NCI-H524 (cell line): Measurements from ENCODE around the gene UBASH3A.

Experiments
- DNase-seq, 2 experiments: peaks; one replicate each; lab custom pipeline; 2025; lab: John Stamatoyannopoulos, UW

UBASH3A gene

GRCh38 chr21:42403611-42404231 is at the start of gene UBASH3A:
Gene UBASH3A, plus strand, starts transcription at chr21:42403902. Its CDS starts 44 bp downstream, at chr21:42403946.
- no peak for DNase-seq

DNA sequence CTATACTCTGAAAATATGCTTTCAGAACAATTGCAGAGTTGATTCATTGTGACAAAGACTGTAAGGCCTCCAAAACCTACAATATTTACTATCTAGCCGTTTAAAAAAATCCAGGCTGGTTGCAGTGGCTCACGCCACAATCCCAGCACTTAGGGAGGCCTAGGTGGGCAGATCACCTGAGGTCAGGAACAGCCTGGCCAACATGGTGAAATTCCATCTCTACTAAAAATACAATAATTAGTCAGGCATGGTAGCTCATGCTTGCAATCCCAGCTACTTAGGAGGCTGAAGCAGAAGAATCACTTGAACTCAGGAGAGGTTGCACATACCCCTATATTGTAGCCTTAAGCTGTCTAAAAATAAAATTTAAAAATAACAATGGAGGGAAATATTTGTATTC is 47.7 kb upstream of the UBASH3A start:
- DNase-seq: no peak

- DNase-seq: peak in 1 of 2 experiments; percentile 28
Observed at GRCh38 chr21:42356650-42357049, 47.1 kb upstream of the UBASH3A start.

- DNase-seq: no peak
Observed at GRCh38 chr21:42357307-42357706, 46.4 kb upstream of the UBASH3A start.

GRCh38 chr21:42358261-42358660 is 45.4 kb upstream of the UBASH3A start:
- DNase-seq: no peak

GRCh38 chr21:42358937-42359336 is 44.8 kb upstream of the UBASH3A start:
- DNase-seq: no peak

- peak in 1 of 2 experiments; percentile 41 for DNase-seq
Observed at GRCh38 chr21:42360317-42360716, 43.4 kb upstream of the UBASH3A start.

DNA sequence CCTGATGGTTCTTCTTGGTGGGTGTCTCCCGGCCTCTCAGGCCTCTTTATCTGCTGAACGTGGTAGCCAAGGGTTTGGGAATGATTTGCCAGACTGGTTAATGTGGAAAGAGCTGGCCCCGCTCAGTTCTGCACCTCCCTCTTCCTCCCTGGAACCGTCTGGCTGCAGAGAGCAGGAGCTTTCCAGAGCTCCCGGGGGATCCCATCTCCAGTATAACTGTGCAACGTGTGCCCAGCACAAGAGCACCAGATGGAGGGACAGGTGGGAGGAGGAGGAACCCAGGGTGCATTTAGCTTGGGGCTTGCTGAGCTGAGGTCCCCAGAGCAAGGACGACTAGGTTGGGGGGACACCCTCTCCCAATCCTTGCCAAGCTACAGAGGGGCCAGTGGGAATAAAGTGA is 42.4 kb upstream of the UBASH3A start:
- peak; percentile 97 to 99 for DNase-seq

DNA sequence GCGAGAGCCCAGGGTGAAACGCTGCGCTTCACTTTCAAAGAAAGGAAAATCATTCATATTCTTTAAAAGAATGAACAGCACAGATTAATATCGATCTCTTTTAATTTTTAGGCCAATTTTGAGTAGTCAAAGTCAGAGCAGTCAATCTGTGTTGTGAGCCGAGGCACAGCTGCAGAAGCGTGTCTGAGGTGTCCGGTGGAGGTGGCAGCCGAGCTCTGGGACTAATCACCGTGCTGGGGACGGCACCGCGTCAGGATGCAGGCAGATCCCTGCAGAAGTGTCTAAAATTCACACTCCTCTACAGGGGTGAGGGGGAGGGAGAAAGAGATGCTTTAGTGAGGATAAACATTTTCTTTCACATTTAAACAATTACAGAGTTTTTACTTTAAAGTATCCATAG is 41.5 kb upstream of the UBASH3A start:
- peak; percentile 20 to 44 for DNase-seq

GRCh38 chr21:42362700-42363099 is 41.0 kb upstream of the UBASH3A start:
- no peak for DNase-seq

DNA sequence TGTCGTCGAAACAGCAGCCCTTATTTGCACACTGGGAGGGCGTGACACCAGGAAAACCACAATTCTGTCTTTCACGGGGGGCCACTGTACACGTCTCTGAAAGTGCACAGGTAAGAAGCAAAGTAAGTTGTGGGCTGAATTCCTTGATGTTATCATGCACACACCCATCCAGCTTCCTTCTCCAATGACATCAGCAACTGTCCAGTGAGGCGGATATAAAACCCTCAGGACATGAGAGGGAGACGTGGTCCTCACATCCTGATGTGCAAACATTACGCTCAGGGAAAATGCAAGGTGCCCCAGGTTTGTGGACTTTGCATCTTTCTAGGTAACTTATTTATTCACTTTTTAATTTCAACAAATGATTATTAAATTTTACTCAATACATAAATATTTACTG is 40.4 kb upstream of the UBASH3A start:
- no peak for DNase-seq

DNA sequence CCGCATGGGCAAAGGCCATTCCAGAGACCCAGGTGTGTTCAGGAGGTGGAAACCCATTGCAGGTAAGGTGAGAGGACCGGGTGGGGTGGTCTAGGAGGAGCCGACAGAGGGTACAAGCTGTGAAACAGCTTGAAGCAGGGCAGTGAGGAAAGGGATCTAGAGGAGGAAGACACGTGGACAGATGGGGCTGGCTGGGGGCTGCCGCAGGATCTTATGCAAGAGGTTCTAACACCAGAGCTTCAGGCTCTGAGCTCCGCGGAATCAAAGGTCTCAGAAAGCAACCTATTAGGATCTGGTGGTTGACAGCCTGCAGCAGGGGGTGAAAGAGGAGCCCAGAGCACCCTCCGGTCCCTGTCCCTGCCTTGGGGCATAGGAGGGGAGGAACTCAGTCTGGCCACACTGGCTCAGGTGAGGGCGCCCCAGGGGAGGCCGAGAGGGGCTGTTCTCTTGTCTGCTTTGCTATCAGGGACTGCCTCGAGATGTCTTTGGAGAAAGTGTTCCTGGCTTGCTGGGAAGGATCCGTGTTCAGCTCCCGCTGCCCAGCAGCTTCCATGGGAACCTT is 39.3 kb upstream of the UBASH3A start:
- DNase-seq: peak in 1 of 2 experiments; percentile 57

DNA sequence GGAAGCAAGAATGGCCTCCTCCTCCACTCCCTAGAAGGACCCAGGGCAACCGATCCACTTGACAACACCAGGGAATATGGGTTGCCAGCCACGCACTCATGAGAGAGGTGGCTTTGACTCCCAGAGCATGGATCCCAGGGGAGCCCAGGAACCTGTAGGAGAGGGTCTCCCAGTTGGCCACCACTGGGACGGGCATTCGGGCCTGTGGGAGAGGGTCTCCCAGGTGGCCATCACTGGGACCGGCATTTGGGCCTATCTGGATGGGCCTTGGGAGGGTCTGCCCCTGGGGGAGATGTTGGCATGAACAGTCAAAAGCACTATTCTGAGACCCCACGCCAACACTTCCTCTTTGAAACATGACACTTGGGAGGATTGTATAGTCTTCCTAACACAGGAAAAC is 37.9 kb upstream of the UBASH3A start:
- no peak for DNase-seq

- no peak for DNase-seq
Observed at GRCh38 chr21:42366292-42367010, 37.3 kb upstream of the UBASH3A start, which contains the start of gene TFF1. Gene TFF1, minus strand, starts transcription at chr21:42366535. Its CDS starts 40 bp downstream, at chr21:42366495.

DNA sequence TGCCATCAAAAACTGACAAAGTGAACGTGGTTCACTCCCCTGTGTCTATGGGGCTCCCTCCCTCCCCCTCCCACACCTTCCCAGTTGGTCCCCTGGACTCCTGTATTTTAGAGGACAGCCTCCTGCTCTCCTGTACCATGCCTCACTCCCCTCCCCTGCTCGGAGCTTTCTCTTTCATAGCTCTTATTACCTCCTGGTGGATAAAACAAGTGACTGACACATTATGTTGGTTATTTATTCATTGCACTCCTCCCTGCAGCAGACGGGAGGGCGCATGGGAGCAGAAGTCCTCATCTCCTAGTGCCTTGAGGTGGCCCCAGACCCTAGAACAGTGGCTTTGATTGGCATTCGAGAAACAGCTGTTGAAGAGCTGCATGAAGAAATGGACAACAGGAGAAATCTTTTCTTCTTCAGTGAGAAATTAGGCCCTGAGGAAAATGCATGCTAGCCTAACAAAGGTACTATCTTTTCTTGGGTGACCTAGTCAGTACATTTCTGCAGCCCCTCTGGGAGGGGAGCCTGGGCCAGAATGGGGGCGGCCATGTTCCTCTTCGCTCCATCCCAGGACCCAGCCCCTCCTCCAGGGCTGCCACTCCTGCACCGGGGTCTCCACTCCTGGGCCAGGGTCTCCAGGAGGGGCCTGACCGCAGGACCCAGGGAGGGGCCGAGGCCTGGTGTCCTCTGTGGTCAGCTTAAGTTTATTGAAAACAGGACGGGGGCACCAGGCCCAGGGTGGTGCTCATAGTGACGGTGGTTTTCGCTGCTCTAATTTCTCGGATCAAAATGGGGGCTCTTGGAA is 36.1 kb upstream of the UBASH3A start:
- DNase-seq: peak in 1 of 2 experiments; percentile 16

- no peak for DNase-seq
Observed at GRCh38 chr21:42369821-42370220, 33.9 kb upstream of the UBASH3A start.

- no peak for DNase-seq
Observed at GRCh38 chr21:42370894-42371654, 32.6 kb upstream of the UBASH3A start.

- no peak for DNase-seq
Observed at GRCh38 chr21:42373196-42373907, 30.4 kb upstream of the UBASH3A start.

GRCh38 chr21:42373908-42374455 is 29.7 kb upstream of the UBASH3A start:
- DNase-seq: no peak

DNA sequence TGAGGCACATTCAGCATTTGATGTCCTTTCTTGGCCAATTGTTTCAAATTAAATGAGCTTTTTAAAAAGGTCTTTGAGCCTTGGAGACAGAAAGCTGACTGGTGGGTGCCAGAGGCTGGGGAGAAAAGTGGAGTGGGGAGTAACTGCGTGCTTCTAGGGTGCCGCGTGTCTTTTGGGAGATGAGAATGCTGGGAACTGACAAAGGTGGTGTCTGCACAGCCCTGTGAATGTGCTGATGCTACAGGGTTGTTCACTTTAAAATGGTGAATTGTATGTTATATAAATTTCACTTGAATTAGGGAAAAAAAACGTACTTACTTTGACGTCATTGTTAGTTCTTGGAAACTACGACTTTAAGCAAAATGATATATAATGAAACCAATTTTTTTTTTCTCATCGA is 29.2 kb upstream of the UBASH3A start:
- no peak for DNase-seq
